ENCODE measurements around the gene HACL1. TPM values are rescaled to one million over a fixed set of nuclear protein-coding genes. Genes with fewer than 3 reads are reported as not detected.

Gene HACL1
- total RNA-seq, 1 experiment from 2014 or later, result 18.6 TPM

- no peaks in the 10 kb centered on the region for H3K36me3 ChIP-seq (ENCODE audit: insufficient read depth, low read length, poor library complexity, severe bottlenecking)
- no peak overlapping the region for H3K4me3 ChIP-seq (ENCODE audit: low read depth, low read length, poor library complexity, severe bottlenecking)
- DNase-seq (ENCODE audit: low spot score), result no peak
- ChIA-PET CTCF (no interaction called here), POLR2A (ENCODE audit: low non-redundant PET) (no interaction called here)
- H3K4me1 ChIP-seq (ENCODE audit: insufficient read depth, low read length, poor library complexity, severe bottlenecking), result no peaks in the 10 kb centered on the region
- H3K9me3 ChIP-seq (ENCODE audit: low read depth, low read length, poor library complexity, severe bottlenecking), result no peaks in the 10 kb centered on the region
- no peaks in the 10 kb centered on the region for H3K27me3 ChIP-seq (replicated peaks; ENCODE audit: insufficient read depth, low read depth, low read length, poor library complexity)
- TF ChIP-seq, protein P1, sequence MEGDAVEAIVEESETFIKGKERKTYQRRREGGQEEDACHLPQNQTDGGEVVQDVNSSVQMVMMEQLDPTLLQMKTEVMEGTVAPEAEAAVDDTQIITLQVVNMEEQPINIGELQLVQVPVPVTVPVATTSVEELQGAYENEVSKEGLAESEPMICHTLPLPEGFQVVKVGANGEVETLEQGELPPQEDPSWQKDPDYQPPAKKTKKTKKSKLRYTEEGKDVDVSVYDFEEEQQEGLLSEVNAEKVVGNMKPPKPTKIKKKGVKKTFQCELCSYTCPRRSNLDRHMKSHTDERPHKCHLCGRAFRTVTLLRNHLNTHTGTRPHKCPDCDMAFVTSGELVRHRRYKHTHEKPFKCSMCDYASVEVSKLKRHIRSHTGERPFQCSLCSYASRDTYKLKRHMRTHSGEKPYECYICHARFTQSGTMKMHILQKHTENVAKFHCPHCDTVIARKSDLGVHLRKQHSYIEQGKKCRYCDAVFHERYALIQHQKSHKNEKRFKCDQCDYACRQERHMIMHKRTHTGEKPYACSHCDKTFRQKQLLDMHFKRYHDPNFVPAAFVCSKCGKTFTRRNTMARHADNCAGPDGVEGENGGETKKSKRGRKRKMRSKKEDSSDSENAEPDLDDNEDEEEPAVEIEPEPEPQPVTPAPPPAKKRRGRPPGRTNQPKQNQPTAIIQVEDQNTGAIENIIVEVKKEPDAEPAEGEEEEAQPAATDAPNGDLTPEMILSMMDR (conservative IDR thresholded peaks at IDR 0.05; ENCODE audit: low read depth, low read length), result no peak
- TF ChIP-seq EZH2 (IDR thresholded peaks at IDR 0.05; ENCODE audit: borderline replicate concordance, low read depth, low read length, poor library complexity, severe bottlenecking), result no peak
- intact Hi-C loops (cut with micrococcal nuclease; ENCODE audit: unreplicated experiment), result no loop called here
- H3K27ac ChIP-seq (ENCODE audit: low read depth, low read length, poor library complexity, severe bottlenecking), result no peak overlapping the region
- BruUV-seq (replicated peaks), result no TSS peak
These were observed 72.4 kb downstream of the HACL1 start for GRCh38 chr3:15528854-15529537.

GRCh38 chr3:15527031-15527459 is 74.3 kb downstream of the HACL1 start:
- H3K27ac ChIP-seq (ENCODE audit: low read depth, low read length, poor library complexity, severe bottlenecking), result no peak overlapping the region
- H3K4me1 ChIP-seq (ENCODE audit: insufficient read depth, low read length, poor library complexity, severe bottlenecking), result no peaks in the 10 kb centered on the region
- no peaks in the 10 kb centered on the region for H3K36me3 ChIP-seq (ENCODE audit: insufficient read depth, low read length, poor library complexity, severe bottlenecking)
- POLR2A ChIA-PET (ENCODE audit: low non-redundant PET), result no interaction called here
- no peak for DNase-seq (ENCODE audit: low spot score)
- CTCF ChIA-PET, result no interaction called here
- H3K27me3 ChIP-seq (replicated peaks; ENCODE audit: insufficient read depth, low read depth, low read length, poor library complexity), result no peaks in the 10 kb centered on the region
- no peaks in the 10 kb centered on the region for H3K9me3 ChIP-seq (ENCODE audit: low read depth, low read length, poor library complexity, severe bottlenecking)
- H3K4me3 ChIP-seq (ENCODE audit: low read depth, low read length, poor library complexity, severe bottlenecking), result no peak overlapping the region
- BruUV-seq (replicated peaks), result no TSS peak
- TF ChIP-seq, protein P1 (conservative IDR thresholded peaks at IDR 0.05; ENCODE audit: low read depth, low read length), result no peak
- no peak for TF ChIP-seq EZH2 (IDR thresholded peaks at IDR 0.05; ENCODE audit: borderline replicate concordance, low read depth, low read length, poor library complexity, severe bottlenecking)
- intact Hi-C loops (cut with micrococcal nuclease; ENCODE audit: unreplicated experiment), result no loop called here

DNA sequence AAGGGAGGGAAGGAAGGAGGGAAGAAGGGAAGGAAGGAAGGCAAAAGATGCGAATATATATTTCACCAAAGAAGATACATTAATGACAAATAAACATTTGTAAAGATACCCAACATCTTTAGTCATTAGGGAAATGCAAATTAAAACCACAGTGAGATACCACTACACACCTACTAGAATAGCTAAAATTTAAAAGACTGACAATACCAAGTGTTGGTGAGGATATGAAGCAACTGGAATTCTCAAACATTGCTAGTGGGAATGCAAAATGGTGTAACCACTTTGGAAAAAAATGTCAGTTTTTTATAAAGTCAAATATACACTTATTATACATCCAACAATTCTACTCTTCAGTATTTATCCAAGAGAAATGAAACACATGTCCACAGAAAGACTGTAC is 75.6 kb downstream of the HACL1 start:
- no peaks in the 10 kb centered on the region for H3K9me3 ChIP-seq (ENCODE audit: low read depth, low read length, poor library complexity, severe bottlenecking)
- no TSS peak for BruUV-seq (replicated peaks)
- no peaks in the 10 kb centered on the region for H3K36me3 ChIP-seq (ENCODE audit: insufficient read depth, low read length, poor library complexity, severe bottlenecking)
- H3K27ac ChIP-seq (ENCODE audit: low read depth, low read length, poor library complexity, severe bottlenecking), result no peak overlapping the region
- intact Hi-C loops (cut with micrococcal nuclease; ENCODE audit: unreplicated experiment), result no loop called here
- peaks cover 4% of the 10 kb centered on the region for H3K27me3 ChIP-seq (replicated peaks; ENCODE audit: insufficient read depth, low read depth, low read length, poor library complexity)
- H3K4me3 ChIP-seq (ENCODE audit: low read depth, low read length, poor library complexity, severe bottlenecking), result no peak overlapping the region
- no peak for TF ChIP-seq EZH2 (IDR thresholded peaks at IDR 0.05; ENCODE audit: borderline replicate concordance, low read depth, low read length, poor library complexity, severe bottlenecking)
- POLR2A ChIA-PET (ENCODE audit: low non-redundant PET), result interaction anchor here (0.7 kb wide), 1 partner anchor 71 kb away, joined by 3 read pairs; no protein-coding TSS in a partner anchor
- CTCF ChIA-PET, result no interaction called here
- no peaks in the 10 kb centered on the region for H3K4me1 ChIP-seq (ENCODE audit: insufficient read depth, low read length, poor library complexity, severe bottlenecking)
- DNase-seq (ENCODE audit: low spot score), result no peak
